Activated CD4-positive, alpha-beta memory T cell treated with anti-CD3 and anti-CD28 coated beads, Interleukin-2, amount 10 ng/mL, durations not matched to agents 7 days and 5 days (primary cell): ENCODE measurements around the gene GDF11. TPM values are rescaled to one million over a fixed set of nuclear protein-coding genes. Genes with fewer than 3 reads are reported as not detected.

Experiments
- CTCF ChIA-PET: fragments of 350-600 bp; sonication (Branson Sonifier 250); formaldehyde crosslinking; loops from one replicate; lab custom pipeline; 2021; ENCODE audit warnings: antibody characterized with exemption, inconsistent platforms; lab: Charles Lee
- POLR2A ChIA-PET: fragments of 350-600 bp; sonication (Branson Sonifier 250); formaldehyde crosslinking; loops from one replicate; lab custom pipeline; 2021; ENCODE audit warnings: antibody characterized with exemption; lab: Charles Lee
- DNase-seq: peaks from one replicate; pipeline ENCODE4 v3.0.0-alpha.2; 2020
- H3K27ac Mint-ChIP-seq: one replicate; pipeline ENCODE4 v1.8.0; 2021; ENCODE audit warnings: mild to moderate bottlenecking, mixed read lengths
- H3K27me3 Mint-ChIP-seq: one replicate; pipeline ENCODE4 v1.8.0; 2021; ENCODE audit warnings: mixed read lengths
- H3K36me3 Mint-ChIP-seq: one replicate; pipeline ENCODE4 v1.8.0; 2021; ENCODE audit warnings: low read depth, mixed read lengths
- H3K4me1 Mint-ChIP-seq: one replicate; pipeline ENCODE4 v1.8.0; 2021; ENCODE audit warnings: mixed read lengths
- H3K4me3 Mint-ChIP-seq: one replicate; pipeline ENCODE4 v1.8.0; 2021; ENCODE audit warnings: mild to moderate bottlenecking, mixed read lengths
- H3K9me3 Mint-ChIP-seq: one replicate; pipeline ENCODE4 v1.8.0; 2021; ENCODE audit warnings: mixed read lengths
- total RNA-seq, 2 experiments: library from RNA; stranded (reverse); gene quantifications; one replicate each; pipeline ENCODE4 v1.2.3, GENCODE V29; 2021

The GDF11 gene
- total RNA-seq, 2 experiments from 2014 or later = 7.2 to 7.9 TPM

GRCh38 chr12:55711786-55712553 lies 31.0 kb upstream of the GDF11 start:
- H3K27me3 Mint-ChIP-seq = peaks cover 41% of the 10 kb centered on the region
- no peaks in the 10 kb centered on the region for H3K9me3 Mint-ChIP-seq
- H3K4me1 Mint-ChIP-seq = peaks cover 33% of the 10 kb centered on the region
- H3K36me3 Mint-ChIP-seq = peaks cover 6% of the 10 kb centered on the region
- ChIA-PET CTCF (interaction anchor here (0.6 to 1.0 kb wide), 3 partner anchors 56 to 978 kb away, joined by 3 to 4 read pairs (median 3); no protein-coding TSS in a partner anchor), POLR2A (interaction anchor here (1.0 kb wide), 1 partner anchor 18 kb away, joined by 3 read pairs; no protein-coding TSS in a partner anchor)
- no peak overlapping the region for H3K4me3 Mint-ChIP-seq
- DNase-seq = no peak
- H3K27ac Mint-ChIP-seq = no peak overlapping the region

DNA sequence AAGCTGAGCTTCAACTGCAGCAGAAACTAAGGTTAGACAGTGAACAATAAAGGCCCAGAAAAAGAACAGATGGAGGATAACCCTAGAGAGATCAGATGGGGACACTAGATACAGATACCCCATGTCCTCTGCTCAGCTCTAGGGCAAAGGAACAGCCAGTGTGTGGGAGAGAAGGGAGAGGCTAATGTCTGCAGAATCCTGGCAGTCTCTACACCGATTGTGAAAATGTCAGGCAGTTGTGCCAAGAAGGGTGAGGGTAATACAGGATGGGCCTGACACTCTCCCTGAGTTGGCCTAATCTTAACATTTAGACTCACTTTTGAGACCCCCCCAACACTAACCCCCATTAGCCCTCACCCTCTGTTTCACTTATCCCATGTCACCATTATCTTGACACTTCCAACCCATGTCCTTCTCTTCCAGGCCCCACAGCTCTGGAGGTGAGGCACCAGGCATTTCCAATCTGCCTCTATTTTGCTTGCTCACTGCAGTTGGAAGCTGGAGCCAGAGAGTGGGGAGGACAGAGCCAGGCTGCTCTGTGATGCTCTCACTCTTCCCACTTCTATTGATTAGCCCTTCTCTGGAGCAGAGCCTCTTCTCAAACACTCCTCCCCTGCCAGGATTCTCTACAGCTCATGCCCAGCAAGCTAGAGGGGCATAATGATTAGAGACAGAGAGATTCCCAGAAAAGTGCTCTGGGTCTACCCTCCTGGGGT lies 30.1 kb upstream of the GDF11 start:
- Mint-ChIP-seq H3K36me3 (peaks cover 11% of the 10 kb centered on the region), H3K4me1 (peaks cover 38% of the 10 kb centered on the region), H3K9me3 (no peaks in the 10 kb centered on the region), H3K27ac (no peak overlapping the region), H3K27me3 (peaks cover 35% of the 10 kb centered on the region), H3K4me3 (no peak overlapping the region)
- CTCF ChIA-PET = no interaction called here
- no peak for DNase-seq
- POLR2A ChIA-PET = interaction anchor here (9.2 kb wide), 1 partner anchor 17 kb away, joined by 84 read pairs; the partner anchor contains the start of gene CD63

DNA sequence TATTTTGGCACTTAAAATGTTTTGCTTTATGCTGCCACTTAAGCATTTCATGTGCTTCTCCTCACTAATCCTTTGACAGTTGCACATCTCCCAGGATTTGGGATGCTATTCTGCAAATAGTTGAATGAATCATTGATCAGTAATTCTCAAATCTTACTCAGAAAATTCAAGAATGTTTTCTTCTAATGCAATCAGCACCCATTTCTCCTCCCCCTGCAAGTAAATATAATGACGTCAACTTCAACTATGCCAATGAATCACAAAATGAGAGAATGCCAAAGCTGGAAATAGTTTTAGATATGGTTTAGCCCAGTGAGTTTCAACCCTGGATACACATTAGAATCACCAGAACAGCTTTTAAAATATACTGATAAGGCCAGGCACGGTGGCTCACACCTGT lies 29.2 kb upstream of the GDF11 start:
- Mint-ChIP-seq H3K9me3 (no peaks in the 10 kb centered on the region), H3K4me1 (peaks cover 38% of the 10 kb centered on the region), H3K36me3 (peaks cover 20% of the 10 kb centered on the region), H3K27me3 (peaks cover 29% of the 10 kb centered on the region), H3K27ac (no peak overlapping the region), H3K4me3 (no peak overlapping the region)
- POLR2A ChIA-PET = interaction anchor here (9.2 kb wide), 1 partner anchor 16 kb away, joined by 84 read pairs; the partner anchor contains the start of gene CD63
- CTCF ChIA-PET = no interaction called here
- no peak for DNase-seq

GRCh38 chr12:55715169-55715764 lies 27.7 kb upstream of the GDF11 start:
- Mint-ChIP-seq H3K9me3 (no peaks in the 10 kb centered on the region), H3K4me1 (peaks cover 47% of the 10 kb centered on the region), H3K36me3 (peaks cover 27% of the 10 kb centered on the region), H3K27ac (peak overlapping the region; percentile 93), H3K27me3 (peaks cover 15% of the 10 kb centered on the region), H3K4me3 (peak overlapping the region; percentile 94)
- POLR2A ChIA-PET = interaction anchor here (1.0 to 9.2 kb wide), 11 partner anchors 8 to 1217 kb away, joined by 3 to 84 read pairs (median 5); partner anchors contain the start of genes CD63, NCKAP1L, ORMDL2 and PA2G4
- no peak for DNase-seq
- CTCF ChIA-PET = interaction anchor here (0.6 to 3.7 kb wide), 9 partner anchors 9 to 1712 kb away, joined by 3 to 33 read pairs (median 4); partner anchors contain the start of gene RAB5B

- POLR2A ChIA-PET = interaction anchor here (0.8 to 9.2 kb wide), 15 partner anchors 9 to 1363 kb away, joined by 3 to 84 read pairs (median 5); partner anchors contain the start of genes CD63, NCKAP1L, NEMP1 and ORMDL2
- Mint-ChIP-seq H3K4me1 (peaks cover 54% of the 10 kb centered on the region), H3K27me3 (peaks cover 10% of the 10 kb centered on the region), H3K9me3 (no peaks in the 10 kb centered on the region), H3K27ac (peak within 1 kb of the TSS; percentile 93), H3K4me3 (peak within 1 kb of the TSS; percentile 94), H3K36me3 (peaks cover 27% of the 10 kb centered on the region)
- CTCF ChIA-PET = interaction anchor here (0.6 to 3.7 kb wide), 10 partner anchors 9 to 1711 kb away, joined by 3 to 33 read pairs (median 4); partner anchors contain the start of gene RAB5B
- peak; percentile 95 for DNase-seq
Observed at GRCh38 chr12:55715833-55716581, 26.9 kb upstream of the GDF11 start, which contains the start of gene BLOC1S1. TSS of gene BLOC1S1 (plus strand) at chr12:55716046. CDS start at chr12:55716052, 6 bp downstream.

- no peak for DNase-seq
- no peaks in the 10 kb centered on the region for H3K9me3 Mint-ChIP-seq
- CTCF ChIA-PET = interaction anchor here (1.2 to 3.7 kb wide), 7 partner anchors 8 to 279 kb away, joined by 3 to 33 read pairs (median 5); no protein-coding TSS in a partner anchor
- H3K36me3 Mint-ChIP-seq = peaks cover 27% of the 10 kb centered on the region
- H3K4me1 Mint-ChIP-seq = peaks cover 57% of the 10 kb centered on the region
- POLR2A ChIA-PET = interaction anchor here (0.8 to 9.2 kb wide), 14 partner anchors 8 to 1362 kb away, joined by 3 to 84 read pairs (median 6); partner anchors contain the start of genes CD63, NCKAP1L, NEMP1 and ORMDL2
- H3K4me3 Mint-ChIP-seq = peak overlapping the region; percentile 94
- peaks cover 10% of the 10 kb centered on the region for H3K27me3 Mint-ChIP-seq
- peak overlapping the region; percentile 93 for H3K27ac Mint-ChIP-seq
Observed at GRCh38 chr12:55716582-55716957, 26.4 kb upstream of the GDF11 start.

DNA sequence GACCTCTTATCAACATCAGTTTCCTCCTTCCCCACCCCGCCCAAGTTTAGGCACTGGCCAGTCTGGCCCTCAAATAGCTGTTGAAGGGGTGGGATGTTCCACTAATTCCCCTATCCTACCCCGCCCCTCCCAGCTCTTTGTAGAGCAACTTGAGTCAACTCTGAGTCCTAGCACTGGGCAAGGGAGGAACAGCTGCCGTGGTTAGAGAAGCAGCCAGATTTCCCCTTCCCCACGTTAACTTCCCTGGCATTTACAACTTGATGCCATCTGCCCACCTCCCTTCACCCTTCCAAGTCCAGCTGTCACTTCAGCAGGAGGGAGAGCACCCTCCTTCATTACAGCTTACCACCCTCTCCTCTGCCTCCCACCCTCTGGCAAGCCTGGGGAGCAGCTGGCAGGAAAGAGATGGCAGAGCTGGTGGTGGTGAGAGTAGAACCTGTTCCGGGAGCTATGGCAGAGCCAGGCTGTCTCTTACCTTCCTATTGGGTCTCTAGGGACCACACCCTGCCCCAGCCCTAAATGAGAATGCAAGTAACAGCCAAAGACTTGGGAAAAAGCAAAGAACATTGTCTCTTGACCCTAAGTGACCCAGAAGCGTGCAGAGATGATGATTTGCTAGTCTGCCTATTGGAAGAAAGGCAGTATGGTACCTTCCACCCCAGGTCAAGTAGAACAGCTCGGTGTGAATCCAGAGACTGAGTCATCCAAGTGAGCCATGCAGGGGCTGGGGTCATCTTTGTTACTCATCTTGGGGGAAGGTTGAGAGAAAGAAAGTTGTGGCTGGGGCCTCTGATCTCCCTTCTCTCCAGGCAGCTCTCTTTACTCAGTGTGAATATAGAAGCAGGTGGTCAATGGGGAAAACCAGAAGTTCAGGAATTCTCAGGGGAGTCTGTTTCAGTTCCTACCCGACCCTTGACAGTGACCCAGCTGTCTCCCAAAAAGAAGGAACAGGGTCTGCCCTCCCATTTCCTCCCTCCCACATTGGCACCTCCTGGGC lies 25.6 kb upstream of the GDF11 start:
- ChIA-PET CTCF (interaction anchor here (1.1 to 3.7 kb wide), 6 partner anchors 7 to 209 kb away, joined by 5 to 33 read pairs (median 7); no protein-coding TSS in a partner anchor), POLR2A (interaction anchor here (0.7 to 9.2 kb wide), 11 partner anchors 8 to 1219 kb away, joined by 3 to 84 read pairs (median 7); partner anchors contain the start of genes CD63, NCKAP1L, ORMDL2 and RAB5B)
- Mint-ChIP-seq H3K9me3 (no peaks in the 10 kb centered on the region), H3K36me3 (peaks cover 27% of the 10 kb centered on the region), H3K27me3 (peaks cover 3% of the 10 kb centered on the region), H3K27ac (peak overlapping the region; percentile 93), H3K4me3 (peak overlapping the region; percentile 94), H3K4me1 (peaks cover 57% of the 10 kb centered on the region)
- DNase-seq = no peak

DNA sequence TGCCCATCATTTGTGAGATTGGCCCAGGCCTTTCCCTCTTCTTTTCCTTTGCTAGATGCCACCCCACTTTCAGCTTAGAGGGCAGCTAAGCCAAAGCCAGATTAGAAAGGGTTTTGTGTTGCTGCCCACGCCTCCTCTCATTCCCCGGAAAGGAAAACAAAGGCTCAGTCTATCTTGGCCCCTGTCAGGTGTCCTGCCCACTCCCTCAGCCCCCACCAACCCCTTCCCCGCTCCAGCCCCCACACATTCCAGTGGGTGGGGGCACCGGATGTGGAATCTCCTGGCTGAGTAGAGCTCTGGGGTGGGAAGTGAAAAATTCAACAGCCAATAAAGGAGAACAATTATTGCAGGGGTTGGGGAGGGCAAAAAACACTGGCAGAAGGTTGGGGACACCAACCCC lies 24.9 kb upstream of the GDF11 start:
- H3K36me3 Mint-ChIP-seq = peaks cover 27% of the 10 kb centered on the region
- POLR2A ChIA-PET = interaction anchor here (0.7 to 9.2 kb wide), 5 partner anchors 9 to 256 kb away, joined by 3 to 84 read pairs (median 9); partner anchors contain the start of genes CD63 and RAB5B
- H3K27me3 Mint-ChIP-seq = no peaks in the 10 kb centered on the region
- H3K4me1 Mint-ChIP-seq = peaks cover 57% of the 10 kb centered on the region
- H3K27ac Mint-ChIP-seq = peak overlapping the region; percentile 93
- H3K9me3 Mint-ChIP-seq = no peaks in the 10 kb centered on the region
- H3K4me3 Mint-ChIP-seq = peak overlapping the region; percentile 94
- CTCF ChIA-PET = interaction anchor here (1.1 to 3.7 kb wide), 4 partner anchors 12 to 71 kb away, joined by 5 to 33 read pairs (median 7); no protein-coding TSS in a partner anchor
- DNase-seq = no peak

DNA sequence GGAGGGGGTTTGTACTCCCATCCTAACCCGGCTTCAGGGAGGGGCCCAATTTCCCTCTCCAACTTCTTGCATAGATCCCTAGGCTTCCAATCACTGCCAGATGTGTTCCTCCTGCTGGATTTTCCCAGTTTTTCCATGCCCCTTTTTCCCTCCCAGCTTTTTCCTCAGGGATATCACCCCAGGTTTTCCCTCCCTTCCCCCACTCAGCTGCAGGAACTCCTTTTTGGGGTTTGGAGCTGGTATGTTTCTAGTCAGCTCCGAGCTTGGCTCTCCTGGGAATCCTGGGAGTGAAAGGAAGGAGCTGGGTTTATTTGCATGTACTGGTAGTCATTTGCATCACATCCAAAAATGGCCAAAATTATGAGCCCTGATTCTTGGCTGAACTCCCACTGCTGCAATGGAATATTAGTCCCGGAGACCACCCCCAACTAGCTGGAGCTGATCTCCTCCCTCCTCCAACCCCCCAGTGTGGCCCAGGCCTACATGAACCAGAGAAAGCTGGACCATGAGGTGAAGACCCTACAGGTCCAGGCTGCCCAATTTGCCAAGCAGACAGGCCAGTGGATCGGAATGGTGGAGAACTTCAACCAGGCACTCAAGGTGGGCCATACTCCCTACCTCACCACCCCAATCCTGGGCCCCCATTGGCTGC lies 24.2 kb upstream of the GDF11 start:
- Mint-ChIP-seq H3K27ac (no peak overlapping the region), H3K27me3 (no peaks in the 10 kb centered on the region), H3K4me1 (peaks cover 57% of the 10 kb centered on the region), H3K36me3 (peaks cover 31% of the 10 kb centered on the region), H3K4me3 (no peak overlapping the region), H3K9me3 (no peaks in the 10 kb centered on the region)
- ChIA-PET POLR2A (interaction anchor here (2.3 to 9.2 kb wide), 2 partner anchors 11 to 19 kb away, joined by 15 to 84 read pairs; partner anchors contain the start of gene CD63), CTCF (interaction anchor here (0.6 to 3.7 kb wide), 5 partner anchors 11 to 322 kb away, joined by 3 to 33 read pairs (median 5); partner anchors contain the start of gene CD63)
- DNase-seq = no peak

GRCh38 chr12:55719371-55719770 lies 23.6 kb upstream of the GDF11 start:
- DNase-seq = no peak
- H3K27me3 Mint-ChIP-seq = no peaks in the 10 kb centered on the region
- CTCF ChIA-PET = interaction anchor here (0.6 to 3.7 kb wide), 5 partner anchors 10 to 321 kb away, joined by 3 to 17 read pairs (median 7); partner anchors contain the start of gene CD63
- H3K27ac Mint-ChIP-seq = no peak overlapping the region
- POLR2A ChIA-PET = interaction anchor here (0.9 to 9.2 kb wide), 3 partner anchors 10 to 20 kb away, joined by 5 to 84 read pairs (median 6); partner anchors contain the start of gene CD63
- H3K9me3 Mint-ChIP-seq = no peaks in the 10 kb centered on the region
- no peak overlapping the region for H3K4me3 Mint-ChIP-seq
- H3K4me1 Mint-ChIP-seq = peaks cover 57% of the 10 kb centered on the region
- peaks cover 33% of the 10 kb centered on the region for H3K36me3 Mint-ChIP-seq
